ENCODE data around the gene FMO2. TPM values are rescaled to one million over a fixed set of nuclear protein-coding genes. Genes with fewer than 3 reads are reported as not detected.

Gene FMO2
- total and polyA plus RNA-seq, 10 donors, result 0.26 to 4.6 (median 1.2) TPM; not detected in 1

- no peak overlapping the region for H3K4me3 ChIP-seq
- DNase-seq, result no peak
- H3K9me3 ChIP-seq, result no peaks in the 10 kb centered on the region
- H3K36me3 ChIP-seq, result no peaks in the 10 kb centered on the region
- H3K27me3 ChIP-seq (replicated peaks in 1 of 7), result no peaks in the 10 kb centered on the region
- TF ChIP-seq CTCF (IDR thresholded peaks at IDR 0.05 in 8 of 11, conservative IDR thresholded peaks at IDR 0.05 in 3 of 11) (no peak), POLR2AphosphoS5 (IDR thresholded peaks at IDR 0.05) (no peak), POLR2A (IDR thresholded peaks at IDR 0.05) (no peak)
- 81 to 88% (median 84%) methylated on average over 9 of the region's 9 CpGs for WGBS, 5 donors
- intact Hi-C loops (cut with DNase I; ENCODE audit: low total_unique reads), result no loop called here
- peaks cover 0 to 5% (median 0%) of the 10 kb centered on the region in 6 donors for H3K4me1 ChIP-seq
- H3K27ac ChIP-seq, result no peak overlapping the region
These were observed 32.8 kb downstream of the FMO2 start for GRCh38 chr1:171217658-171218443.

GRCh38 chr1:171218661-171219060 lies 33.6 kb downstream of the FMO2 start:
- 0 to 90% (median 87%) methylated on average over 1 of the region's 1 CpG for WGBS, 5 donors
- H3K4me1 ChIP-seq, result peaks cover 0 to 5% (median 0%) of the 10 kb centered on the region in 6 donors
- no peak overlapping the region for H3K4me3 ChIP-seq
- intact Hi-C loops (cut with DNase I; ENCODE audit: low total_unique reads), result no loop called here
- no peaks in the 10 kb centered on the region for H3K9me3 ChIP-seq
- no peaks in the 10 kb centered on the region for H3K27me3 ChIP-seq (replicated peaks in 1 of 7)
- no peak overlapping the region for H3K27ac ChIP-seq
- no peak for DNase-seq
- TF ChIP-seq POLR2AphosphoS5 (IDR thresholded peaks at IDR 0.05), result no peak
- no peak for TF ChIP-seq CTCF (IDR thresholded peaks at IDR 0.05 in 8 of 11, conservative IDR thresholded peaks at IDR 0.05 in 3 of 11)
- TF ChIP-seq POLR2A (IDR thresholded peaks at IDR 0.05), result no peak
- no peaks in the 10 kb centered on the region for H3K36me3 ChIP-seq

GRCh38 chr1:171219346-171220080 lies 34.4 kb downstream of the FMO2 start:
- H3K4me1 ChIP-seq, result peaks cover 0 to 5% (median 0%) of the 10 kb centered on the region in 6 donors
- TF ChIP-seq CTCF (IDR thresholded peaks at IDR 0.05 in 8 of 11, conservative IDR thresholded peaks at IDR 0.05 in 3 of 11) (no peak), POLR2A (IDR thresholded peaks at IDR 0.05) (no peak), POLR2AphosphoS5 (IDR thresholded peaks at IDR 0.05) (no peak)
- no peak overlapping the region for H3K4me3 ChIP-seq
- no peak overlapping the region for H3K27ac ChIP-seq
- 79 to 92% (median 80%) methylated on average over 2 of the region's 2 CpGs for WGBS, 5 donors
- no peaks in the 10 kb centered on the region for H3K9me3 ChIP-seq
- no peaks in the 10 kb centered on the region for H3K27me3 ChIP-seq (replicated peaks in 1 of 7)
- no peak for DNase-seq
- H3K36me3 ChIP-seq, result no peaks in the 10 kb centered on the region
- intact Hi-C loops (cut with DNase I; ENCODE audit: low total_unique reads), result loop anchor here (10.0 kb wide), 1 partner anchor 255 kb away; no protein-coding TSS in a partner anchor

- Histone ChIP-seq H3K36me3 (no peaks in the 10 kb centered on the region), H3K9me3 (no peaks in the 10 kb centered on the region), H3K4me1 (peaks cover 0 to 5% (median 0%) of the 10 kb centered on the region in 6 donors), H3K4me3 (no peak overlapping the region), H3K27me3 (replicated peaks in 1 of 7) (no peaks in the 10 kb centered on the region), H3K27ac (peak overlapping the region in 2 of 8 donors; percentile 46 to 51)
- TF ChIP-seq POLR2A (IDR thresholded peaks at IDR 0.05), result no peak
- no peak for TF ChIP-seq CTCF (IDR thresholded peaks at IDR 0.05 in 8 of 11, conservative IDR thresholded peaks at IDR 0.05 in 3 of 11)
- DNase-seq, result no peak
- 30 to 74% (median 69%) methylated on average over 2 of the region's 2 CpGs for WGBS, 5 donors
- intact Hi-C loops (cut with DNase I; ENCODE audit: low total_unique reads), result loop anchor here (10.0 kb wide), 1 partner anchor 255 kb away; no protein-coding TSS in a partner anchor
These were observed 35.0 kb downstream of the FMO2 start for GRCh38 chr1:171220081-171220420.

Measured in spleen (tissue), 11 donors.